Psoas muscle (tissue), 8 donors: Measurements from ENCODE around the gene ERICH6. TPM values are rescaled to one million over a fixed set of nuclear protein-coding genes. Genes with fewer than 3 reads are reported as not detected.

Experiments
- ATAC-seq, 4 donors: fragments of 200-7000 bp; cut with Tn5 transposase; one replicate each; pipeline ENCODE4 v1.9.1; 2020; ENCODE audit warnings: moderate library complexity in 3 of 4, mild to moderate bottlenecking in 2 of 4
- DNase-seq, 2 donors: peaks; one replicate each; pipeline ENCODE4 v3.0.0-alpha.2; 2020
- H3K27ac ChIP-seq: fragments of 200-600 bp; one replicate; pipeline ENCODE4 v1.8.0; 2022
- H3K27me3 ChIP-seq, 3 donors: fragments of 200-600 bp in 1 of 3; one replicate each; pipeline versions ENCODE4 v1.6.1 to v1.8.0; 2013 to 2022; ENCODE audit warnings: low read length in 2 of 3, mild to moderate bottlenecking in 2 of 3, moderate library complexity in 1 of 3; ENCODE audit not compliant: insufficient read depth in 3 of 3
- H3K36me3 ChIP-seq, 2 donors: fragments of 200-600 bp in 1 of 2; one replicate each; pipeline versions ENCODE4 v1.6.1 to v1.8.0; 2013 to 2022; ENCODE audit warnings: low read depth in 1 of 2, mild to moderate bottlenecking in 1 of 2, moderate library complexity in 1 of 2; ENCODE audit not compliant: insufficient read depth in 1 of 2
- H3K4me1 ChIP-seq: fragments of 200-600 bp; one replicate; pipeline ENCODE4 v1.8.0; 2022
- H3K4me3 ChIP-seq: fragments of 200-600 bp; one replicate; pipeline ENCODE4 v1.8.0; 2022; ENCODE audit warnings: mild to moderate bottlenecking
- H3K9me3 ChIP-seq: fragments of 200-600 bp; one replicate; pipeline ENCODE4 v1.8.0; 2022
- CTCF ChIP-seq: fragments of 200-600 bp; IDR thresholded peaks from one replicate; pipeline ENCODE4 v1.8.0; 2022; ENCODE audit warnings: antibody characterized with exemption
- WGBS, 3 donors: extraction: QIAGEN DNeasy Blood & Tissue Kit; methylation state at CpG; one replicate each; pipeline versions ENCODE4 v1.1.6 to v1.1.7; 2013; 5-methylcytosine and 5-hydroxymethylcytosine counted together
- intact Hi-C, 2 donors: fragments of 100-400 bp; cut with DNase I; formaldehyde crosslinking; loops; one replicate each; pipeline versions ENCODE4 v1.11.0 to v1.14.2; 2022
- polyA plus RNA-seq, 3 donors: library from polyadenylated mRNA; stranded (reverse); fragments of 200-250 nt; gene quantifications; one replicate each; pipeline ENCODE4 v1.2.3, GENCODE V29; 2013
- total RNA-seq, 4 donors: library from RNA; stranded (reverse); fragmentation: NEBNext Ultra II Directional in 2 of 4; extraction: Animal tissue kit (Norgen Biotek cat#: 25700) in 2 of 4; gene quantifications; one replicate each; pipeline versions ENCODE4 v1.2.1 to v1.2.4, GENCODE V29; 2021 to 2023
- donor health status: healthy with polysubstance abuse.
- donor health status: DM: no; HTN: no; CAD: no; lungs with moderate emphysema.
- donor health status: Bipolar disorder and iron deficiency.
- donor health status: healthy.
- donor health status: DM: yes; HTN: yes; CAD: no.
- donor health status: DM: no; HTN: no; CAD: no.
- donor health status: DM: no; HTN: no; CAD: no.
- donor health status: DM: yes; HTN: yes; CAD: no.

ERICH6 gene
- total and polyA plus RNA-seq, 7 donors = not detected

GRCh38 chr3:150699068-150699639 is 4.6 kb downstream of the ERICH6 start:
- TF ChIP-seq CTCF = no peak
- Histone ChIP-seq H3K4me1 (no peaks in the 10 kb centered on the region), H3K27me3 (no peaks in the 10 kb centered on the region), H3K9me3 (no peaks in the 10 kb centered on the region), H3K4me3 (no peak overlapping the region), H3K36me3 (no peaks in the 10 kb centered on the region), H3K27ac (no peak overlapping the region)
- ATAC-seq (no peak), DNase-seq (no peak)
- whole genome bisulfite sequencing, 3 donors = 69 to 80% (median 74%) methylated on average over 2 of the region's 2 CpGs
- intact Hi-C loops = no loop called here

GRCh38 chr3:150697646-150698045 is 6.1 kb downstream of the ERICH6 start:
- DNase-seq (no peak), ATAC-seq (no peak)
- no peaks in the 10 kb centered on the region for H3K27me3 ChIP-seq
- H3K4me3 ChIP-seq = no peak overlapping the region
- H3K36me3 ChIP-seq = no peaks in the 10 kb centered on the region
- intact Hi-C loops = no loop called here
- no peak overlapping the region for H3K27ac ChIP-seq
- no peaks in the 10 kb centered on the region for H3K9me3 ChIP-seq
- TF ChIP-seq CTCF = no peak
- H3K4me1 ChIP-seq = no peaks in the 10 kb centered on the region

GRCh38 chr3:150691414-150692040 is 12.2 kb downstream of the ERICH6 start:
- WGBS, 3 donors = 79 to 87% (median 82%) methylated on average over 2 of the region's 2 CpGs
- no peak for TF ChIP-seq CTCF
- Histone ChIP-seq H3K36me3 (no peaks in the 10 kb centered on the region), H3K4me3 (no peak overlapping the region), H3K9me3 (no peaks in the 10 kb centered on the region), H3K4me1 (no peaks in the 10 kb centered on the region), H3K27ac (no peak overlapping the region), H3K27me3 (no peaks in the 10 kb centered on the region)
- intact Hi-C loops = no loop called here
- DNase-seq (no peak), ATAC-seq (no peak)

GRCh38 chr3:150687613-150688012 is 16.1 kb downstream of the ERICH6 start:
- no peak for ATAC-seq
- H3K4me1 ChIP-seq = no peaks in the 10 kb centered on the region
- no peaks in the 10 kb centered on the region for H3K36me3 ChIP-seq
- no peak overlapping the region for H3K27ac ChIP-seq
- TF ChIP-seq CTCF = no peak
- intact Hi-C loops = no loop called here
- no peak for DNase-seq
- H3K4me3 ChIP-seq = no peak overlapping the region
- H3K27me3 ChIP-seq = no peaks in the 10 kb centered on the region
- H3K9me3 ChIP-seq = no peaks in the 10 kb centered on the region

GRCh38 chr3:150682824-150683223 is 20.9 kb downstream of the ERICH6 start:
- Histone ChIP-seq H3K4me3 (no peak overlapping the region), H3K4me1 (no peaks in the 10 kb centered on the region), H3K36me3 (no peaks in the 10 kb centered on the region), H3K9me3 (no peaks in the 10 kb centered on the region), H3K27me3 (no peaks in the 10 kb centered on the region), H3K27ac (no peak overlapping the region)
- ATAC-seq = no peak
- no peak for DNase-seq
- intact Hi-C loops = no loop called here
- no peak for TF ChIP-seq CTCF
